Measurements from ENCODE around the gene PEX10.

DNA sequence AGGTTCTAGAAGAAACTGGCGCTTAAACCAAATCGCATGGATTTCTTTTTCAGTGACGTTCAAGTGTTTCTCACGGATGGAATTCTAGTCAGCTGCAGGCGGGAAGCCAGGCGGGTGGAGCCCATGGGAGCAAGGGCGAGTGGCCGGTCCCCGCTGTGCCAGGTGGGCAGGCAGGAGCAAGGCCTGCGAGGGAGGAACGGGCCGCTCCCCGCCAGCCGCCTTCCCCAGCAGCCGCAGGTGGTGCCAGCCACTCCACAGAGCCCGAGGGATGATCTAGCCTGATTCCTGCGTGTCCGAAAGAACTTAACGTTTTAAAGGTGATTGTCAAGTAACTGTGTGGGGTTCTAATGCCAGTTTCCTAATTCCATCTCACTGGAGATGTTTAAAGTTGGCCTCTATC lies 9.1 kb downstream of the PEX10 start:
- TF ChIP-seq, protein P1, sequence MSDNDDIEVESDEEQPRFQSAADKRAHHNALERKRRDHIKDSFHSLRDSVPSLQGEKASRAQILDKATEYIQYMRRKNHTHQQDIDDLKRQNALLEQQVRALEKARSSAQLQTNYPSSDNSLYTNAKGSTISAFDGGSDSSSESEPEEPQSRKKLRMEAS (IDR thresholded peaks at IDR 0.05), result no peak
- TF ChIP-seq, protein P2, sequence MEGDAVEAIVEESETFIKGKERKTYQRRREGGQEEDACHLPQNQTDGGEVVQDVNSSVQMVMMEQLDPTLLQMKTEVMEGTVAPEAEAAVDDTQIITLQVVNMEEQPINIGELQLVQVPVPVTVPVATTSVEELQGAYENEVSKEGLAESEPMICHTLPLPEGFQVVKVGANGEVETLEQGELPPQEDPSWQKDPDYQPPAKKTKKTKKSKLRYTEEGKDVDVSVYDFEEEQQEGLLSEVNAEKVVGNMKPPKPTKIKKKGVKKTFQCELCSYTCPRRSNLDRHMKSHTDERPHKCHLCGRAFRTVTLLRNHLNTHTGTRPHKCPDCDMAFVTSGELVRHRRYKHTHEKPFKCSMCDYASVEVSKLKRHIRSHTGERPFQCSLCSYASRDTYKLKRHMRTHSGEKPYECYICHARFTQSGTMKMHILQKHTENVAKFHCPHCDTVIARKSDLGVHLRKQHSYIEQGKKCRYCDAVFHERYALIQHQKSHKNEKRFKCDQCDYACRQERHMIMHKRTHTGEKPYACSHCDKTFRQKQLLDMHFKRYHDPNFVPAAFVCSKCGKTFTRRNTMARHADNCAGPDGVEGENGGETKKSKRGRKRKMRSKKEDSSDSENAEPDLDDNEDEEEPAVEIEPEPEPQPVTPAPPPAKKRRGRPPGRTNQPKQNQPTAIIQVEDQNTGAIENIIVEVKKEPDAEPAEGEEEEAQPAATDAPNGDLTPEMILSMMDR (IDR thresholded peaks at IDR 0.05; ENCODE audit: low read depth, low read length, missing input control), result no peak
- TF ChIP-seq RXRA (IDR thresholded peaks at IDR 0.05), result no peak
- no peak for TF ChIP-seq TAF1 (conservative IDR thresholded peaks at IDR 0.05)
- TF ChIP-seq, protein P3, sequence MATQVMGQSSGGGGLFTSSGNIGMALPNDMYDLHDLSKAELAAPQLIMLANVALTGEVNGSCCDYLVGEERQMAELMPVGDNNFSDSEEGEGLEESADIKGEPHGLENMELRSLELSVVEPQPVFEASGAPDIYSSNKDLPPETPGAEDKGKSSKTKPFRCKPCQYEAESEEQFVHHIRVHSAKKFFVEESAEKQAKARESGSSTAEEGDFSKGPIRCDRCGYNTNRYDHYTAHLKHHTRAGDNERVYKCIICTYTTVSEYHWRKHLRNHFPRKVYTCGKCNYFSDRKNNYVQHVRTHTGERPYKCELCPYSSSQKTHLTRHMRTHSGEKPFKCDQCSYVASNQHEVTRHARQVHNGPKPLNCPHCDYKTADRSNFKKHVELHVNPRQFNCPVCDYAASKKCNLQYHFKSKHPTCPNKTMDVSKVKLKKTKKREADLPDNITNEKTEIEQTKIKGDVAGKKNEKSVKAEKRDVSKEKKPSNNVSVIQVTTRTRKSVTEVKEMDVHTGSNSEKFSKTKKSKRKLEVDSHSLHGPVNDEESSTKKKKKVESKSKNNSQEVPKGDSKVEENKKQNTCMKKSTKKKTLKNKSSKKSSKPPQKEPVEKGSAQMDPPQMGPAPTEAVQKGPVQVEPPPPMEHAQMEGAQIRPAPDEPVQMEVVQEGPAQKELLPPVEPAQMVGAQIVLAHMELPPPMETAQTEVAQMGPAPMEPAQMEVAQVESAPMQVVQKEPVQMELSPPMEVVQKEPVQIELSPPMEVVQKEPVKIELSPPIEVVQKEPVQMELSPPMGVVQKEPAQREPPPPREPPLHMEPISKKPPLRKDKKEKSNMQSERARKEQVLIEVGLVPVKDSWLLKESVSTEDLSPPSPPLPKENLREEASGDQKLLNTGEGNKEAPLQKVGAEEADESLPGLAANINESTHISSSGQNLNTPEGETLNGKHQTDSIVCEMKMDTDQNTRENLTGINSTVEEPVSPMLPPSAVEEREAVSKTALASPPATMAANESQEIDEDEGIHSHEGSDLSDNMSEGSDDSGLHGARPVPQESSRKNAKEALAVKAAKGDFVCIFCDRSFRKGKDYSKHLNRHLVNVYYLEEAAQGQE (IDR thresholded peaks at IDR 0.05), result no peak
